B cell (primary cell): ENCODE results near the gene SERTAD2. TPM values are rescaled to one million over a fixed set of nuclear protein-coding genes. Genes with fewer than 3 reads are reported as not detected.
A peak's percentile ranks its signal among the peaks of the same experiment; 100 is the strongest.

Source experiments
- ATAC-seq: fragments of 200-7000 bp; cut with Tn5 transposase; one replicate; pipeline ENCODE4 v1.10.0; 2021; ENCODE audit warnings: low read depth, mild to moderate bottlenecking, moderate number of reproducible peaks, moderate library complexity
- CTCF ChIA-PET: fragments of 350-600 bp; sonication (Branson Sonifier 250); formaldehyde crosslinking; loops from one replicate; lab custom pipeline; 2021; ENCODE audit warnings: antibody characterized with exemption, inconsistent platforms; lab: Charles Lee
- POLR2A ChIA-PET: fragments of 350-600 bp; sonication (Branson Sonifier 250); formaldehyde crosslinking; loops from one replicate; lab custom pipeline; 2021; ENCODE audit warnings: antibody characterized with exemption; lab: Charles Lee
- DNase-seq: peaks from one replicate; pipeline ENCODE4 v3.0.0; 2013
- H2AFZ ChIP-seq: 2 replicates; pipeline ENCODE4 v1.6.1; 2012; ENCODE audit warnings: mild to moderate bottlenecking, low read depth, low read length; ENCODE audit not compliant: insufficient read depth, poor library complexity, severe bottlenecking
- H3K27ac ChIP-seq, 2 donors: 1 replicate in 1 of 2; 2 replicates in 1 of 2; pipeline ENCODE4 v1.5.1; 2012 to 2013; ENCODE audit warnings: low read length in 2 of 2, mild to moderate bottlenecking in 2 of 2, moderate library complexity in 1 of 2
- H3K27me3 ChIP-seq, 4 experiments: fragments of 200-600 bp in 1 of 4; sonication (generic) in 1 of 4; replicated peaks in 1 of 4; 1 replicate in 2 of 4; 2 replicates in 2 of 4; pipeline versions ENCODE4 v1.6.1 to v1.7.0; 2013 to 2016; ENCODE audit warnings: low read length in 3 of 4, mild to moderate bottlenecking in 2 of 4, mixed read lengths in 1 of 4, moderate library complexity in 1 of 4; ENCODE audit not compliant: insufficient read depth in 4 of 4, control insufficient read depth in 3 of 4; ENCODE audit errors: control extremely low read depth in 1 of 4
- H3K36me3 ChIP-seq, 2 experiments: replicated peaks in 1 of 2; 1 replicate in 1 of 2; 2 replicates in 1 of 2; pipeline versions ENCODE4 v1.6.1 to v1.7.1; 2013; ENCODE audit warnings: low read length in 1 of 2; ENCODE audit not compliant: insufficient read depth in 2 of 2, control insufficient read depth in 1 of 2; ENCODE audit errors: control extremely low read depth in 1 of 2, extremely low read depth in 1 of 2
- H3K4me1 ChIP-seq, 2 donors: fragments of 200-600 bp in 1 of 2; sonication (generic) in 1 of 2; 1 replicate in 1 of 2; 2 replicates in 1 of 2; pipeline versions ENCODE4 v1.5.1 to v1.6.1; 2013 to 2017; ENCODE audit warnings: low read length in 2 of 2; ENCODE audit not compliant: control insufficient read depth in 2 of 2, insufficient read depth in 2 of 2
- H3K4me2 ChIP-seq: replicated peaks from 2 replicates; pipeline ENCODE3; 2012; ENCODE audit warnings: mild to moderate bottlenecking, low read depth, low read length; ENCODE audit not compliant: poor library complexity, severe bottlenecking
- H3K4me3 ChIP-seq, 5 experiments: fragments of 200-600 bp in 1 of 5; sonication (generic) in 1 of 5; 1 replicate in 3 of 5; 2 replicates in 2 of 5; pipeline versions ENCODE4 v1.5.1 to v1.7.0; 2011 to 2016; ENCODE audit warnings: low read length in 4 of 5, mild to moderate bottlenecking in 4 of 5, low read depth in 2 of 5, control low read depth in 1 of 5, moderate library complexity in 1 of 5; ENCODE audit not compliant: insufficient read depth in 1 of 5; ENCODE audit errors: control extremely low read depth in 1 of 5, extremely low read depth in 1 of 5
- H3K79me2 ChIP-seq: fragments of 200-600 bp; sonication (generic); one replicate; pipeline ENCODE4 v1.6.0; 2016; ENCODE audit warnings: low read length; ENCODE audit not compliant: control insufficient read depth, insufficient read depth
- H3K9ac ChIP-seq: fragments of 200-600 bp; sonication (generic); 2 replicates; pipeline ENCODE4 v1.6.1; 2017; ENCODE audit warnings: mild to moderate bottlenecking, low read length, moderate library complexity
- H3K9me3 ChIP-seq, 3 donors: one replicate each; pipeline versions ENCODE4 v1.6.1 to v1.7.1; 2013; ENCODE audit warnings: low read length in 2 of 3; ENCODE audit not compliant: control insufficient read depth in 2 of 3, insufficient read depth in 1 of 3; ENCODE audit errors: control extremely low read depth in 1 of 3
- H4K20me1 ChIP-seq: 2 replicates; pipeline ENCODE4 v1.6.0; 2012; ENCODE audit warnings: mild to moderate bottlenecking, low read length; ENCODE audit not compliant: insufficient read depth, control insufficient read depth, poor library complexity, severe bottlenecking
- H3K27ac Mint-ChIP-seq: one replicate; pipeline ENCODE4 v1.8.0; 2021; ENCODE audit warnings: mixed read lengths
- H3K27me3 Mint-ChIP-seq: one replicate; pipeline ENCODE4 v1.8.0; 2021; ENCODE audit warnings: mixed read lengths
- H3K4me1 Mint-ChIP-seq: one replicate; pipeline ENCODE4 v1.8.0; 2021; ENCODE audit warnings: mixed read lengths
- H3K4me3 Mint-ChIP-seq: one replicate; pipeline ENCODE4 v1.8.0; 2021; ENCODE audit warnings: mixed read lengths
- H3K9me3 Mint-ChIP-seq: one replicate; pipeline ENCODE4 v1.8.0; 2022; ENCODE audit warnings: mixed read lengths; ENCODE audit not compliant: insufficient read depth
- CTCF ChIP-seq: fragments of 200-600 bp; IDR thresholded peaks from one replicate; pipeline ENCODE4 v1.8.0; 2022; ENCODE audit warnings: antibody characterized with exemption, mild to moderate bottlenecking
- EZH2 ChIP-seq: IDR thresholded peaks from 2 replicates; pipeline ENCODE4 v1.6.1; 2012; ENCODE audit warnings: borderline replicate concordance, low read depth, mild to moderate bottlenecking, moderate library complexity, low read length; ENCODE audit not compliant: insufficient read depth, poor library complexity, severe bottlenecking
- WGBS: methylation state at CpG from one replicate; pipeline ENCODE4 v1.1.5; 2013; ENCODE audit warnings: missing lambda C conversion rate; ENCODE audit not compliant: insufficient coverage; 5-methylcytosine and 5-hydroxymethylcytosine counted together
- intact Hi-C: fragments of 100-400 bp; cut with micrococcal nuclease; formaldehyde crosslinking; loops from one replicate; pipeline ENCODE4 v1.10.0; 2022
- polyA plus RNA-seq: library from polyadenylated mRNA; depleted of rRNA; stranded (reverse); fragments of >200 nt; gene quantifications from 2 replicates; pipeline ENCODE4 v1.2.3, GENCODE V29; 2012
- total RNA-seq, 2 donors: library from RNA; stranded (reverse); fragments of 120-200 nt in 1 of 2; gene quantifications; 1 replicate in 1 of 2; 2 replicates in 1 of 2; pipeline versions ENCODE4 v1.2.3 to v1.2.4, GENCODE V29; 2013 to 2022

SERTAD2 gene
- total and polyA plus RNA-seq, 2 donors (not counting 1 experiment from before 2014, with no cell fraction given), result 49.5 to 66.8 TPM

- no CpG with 5 or more reads among the region's 3 CpGs for WGBS
- peak overlapping the region; percentile 90 for H3K9ac ChIP-seq
- DNase-seq (no peak), ATAC-seq (no peak)
- peak overlapping the region; percentile 86 for H2AFZ ChIP-seq
- H3K4me3 Mint-ChIP-seq, result peak overlapping the region; percentile 78
- no peak for TF ChIP-seq EZH2
- TF ChIP-seq CTCF, result no peak
- H3K4me1 Mint-ChIP-seq, result peaks cover 29% of the 10 kb centered on the region
- H3K4me1 ChIP-seq, result peaks cover 22 to 34% of the 10 kb centered on the region in 2 donors
- H3K27ac ChIP-seq, result peak overlapping the region in 1 of 2 donors; percentile 84
- ChIA-PET CTCF (interaction anchor here (0.9 to 5.9 kb wide), 9 partner anchors 9 to 263 kb away, joined by 3 to 70 read pairs (median 4); partner anchors contain the start of genes AFTPH and SERTAD2), POLR2A (no interaction called here)
- no peaks in the 10 kb centered on the region for H3K27me3 Mint-ChIP-seq
- peak overlapping the region; percentile 51 to 77 (median 64) for H3K4me3 ChIP-seq
- no peaks in the 10 kb centered on the region for H3K79me2 ChIP-seq
- no peaks in the 10 kb centered on the region for H3K27me3 ChIP-seq
- no peaks in the 10 kb centered on the region for H3K9me3 ChIP-seq
- H3K4me2 ChIP-seq, result peak overlapping the region; percentile 91
- intact Hi-C loops, result loop anchor here (1.0 kb wide), 3 partner anchors 33 to 221 kb away; no protein-coding TSS in a partner anchor
- H4K20me1 ChIP-seq, result no peaks in the 10 kb centered on the region
- H3K9me3 Mint-ChIP-seq, result no peaks in the 10 kb centered on the region
- peak overlapping the region; percentile 78 for H3K27ac Mint-ChIP-seq
- no peaks in the 10 kb centered on the region for H3K36me3 ChIP-seq
Measured at GRCh38 chr2:64609942-64610281, 43.8 kb downstream of the SERTAD2 start.

- intact Hi-C loops, result loop anchor here (1.0 kb wide), 3 partner anchors 34 to 222 kb away; no protein-coding TSS in a partner anchor
Measured at GRCh38 chr2:64609227-64609941, 44.3 kb downstream of the SERTAD2 start.

More at GRCh38 chr2:64609227-64609941, 44.3 kb downstream of the SERTAD2 start:
- Histone ChIP-seq H4K20me1 (no peaks in the 10 kb centered on the region), H3K27me3 (no peaks in the 10 kb centered on the region), H3K4me1 (peaks cover 22 to 34% of the 10 kb centered on the region in 2 donors), H3K79me2 (no peaks in the 10 kb centered on the region), H3K27ac (peak overlapping the region; percentile 53 to 84), H3K9ac (peak overlapping the region; percentile 90), H3K36me3 (no peaks in the 10 kb centered on the region), H2AFZ (peak overlapping the region; percentile 86), H3K4me3 (peak overlapping the region; percentile 51 to 77 (median 64)), H3K9me3 (peaks cover 0 to under 1% (median 0%) of the 10 kb centered on the region in 3 donors), H3K4me2 (peak overlapping the region; percentile 91)
- no peaks in the 10 kb centered on the region for H3K27me3 Mint-ChIP-seq
- peaks cover 29% of the 10 kb centered on the region for H3K4me1 Mint-ChIP-seq
- ChIA-PET POLR2A (interaction anchor here (0.8 to 1.0 kb wide), 2 partner anchors 34 to 35 kb away, joined by 3 to 4 read pairs; no protein-coding TSS in a partner anchor), CTCF (interaction anchor here (0.9 to 5.9 kb wide), 13 partner anchors 9 to 264 kb away, joined by 3 to 70 read pairs (median 4); partner anchors contain the start of genes AFTPH and SERTAD2)
- ATAC-seq (peak; percentile 72), DNase-seq (peak; percentile 86)
- TF ChIP-seq EZH2, result no peak
- TF ChIP-seq CTCF, result peak; percentile 53
- H3K27ac Mint-ChIP-seq, result peak overlapping the region; percentile 78
- whole genome bisulfite sequencing, result under 1% methylated on average over 74 of the region's 74 CpGs
- H3K9me3 Mint-ChIP-seq, result no peaks in the 10 kb centered on the region
- H3K4me3 Mint-ChIP-seq, result peak overlapping the region; percentile 78
